IMR-90 (cell line): Measurements from ENCODE around the gene PTK7. TPM values are rescaled to one million over a fixed set of nuclear protein-coding genes. Genes with fewer than 3 reads are reported as not detected.

Source experiments
- ATAC-seq: fragments of 200-7000 bp; cut with Tn5 transposase; 2 replicates; pipeline ENCODE4 v1.9.1; 2020; ENCODE audit warnings: low read depth, mild to moderate bottlenecking, moderate library complexity
- BruUV-seq: library from RNA; stranded (reverse); fragments of 400-500 nt; replicated peaks from 2 replicates; lab custom pipeline; 2021; lab: Mats Ljungman, UMichigan
- CTCF ChIA-PET: fragments of 300-600 bp; formaldehyde crosslinking; extraction: SDS; loops from one replicate; lab custom pipeline; 2021; ENCODE audit warnings: antibody characterized with exemption; lab: Yijun Ruan, JAX
- POLR2A ChIA-PET: fragments of 300-600 bp; sonication (Branson Sonifier 250); formaldehyde crosslinking; loops from one replicate; lab custom pipeline; 2022; ENCODE audit warnings: antibody characterized with exemption; ENCODE audit not compliant: unreplicated experiment; lab: Charles Lee
- DNase-seq: peaks from one replicate; pipeline ENCODE4 v3.0.0; 2013
- H2AFZ ChIP-seq: replicated peaks from 2 replicates; pipeline ENCODE3; 2013; ENCODE audit warnings: low read length, mild to moderate bottlenecking; ENCODE audit not compliant: poor library complexity
- H2AK5ac ChIP-seq: 2 replicates; pipeline ENCODE4 v1.6.1; 2013; ENCODE audit warnings: low read depth, low read length, inconsistent platforms
- H2AK9ac ChIP-seq: replicated peaks from 2 replicates; pipeline ENCODE3; 2013; ENCODE audit warnings: mild to moderate bottlenecking, low read depth, low read length, moderate library complexity; ENCODE audit not compliant: poor library complexity
- H2BK120ac ChIP-seq: 2 replicates; pipeline ENCODE4 v1.6.1; 2013; ENCODE audit warnings: low read depth, low read length, inconsistent platforms
- H2BK15ac ChIP-seq: 3 replicates; pipeline ENCODE4 v1.6.1; 2013; ENCODE audit warnings: low read depth, low read length, inconsistent platforms
- H2BK20ac ChIP-seq: 2 replicates; pipeline ENCODE4 v1.6.1; 2013; ENCODE audit warnings: low read depth, mild to moderate bottlenecking, inconsistent platforms, low read length, moderate library complexity
- H2BK5ac ChIP-seq: 2 replicates; pipeline ENCODE4 v1.6.1; 2013; ENCODE audit warnings: mild to moderate bottlenecking, low read depth, low read length, inconsistent platforms; ENCODE audit not compliant: poor library complexity, severe bottlenecking
- H3K14ac ChIP-seq: replicated peaks from 2 replicates; pipeline ENCODE4 v1.6.1; 2013; ENCODE audit warnings: low read depth, low read length, inconsistent platforms
- H3K18ac ChIP-seq: 2 replicates; pipeline ENCODE4 v1.6.1; 2013; ENCODE audit warnings: low read depth, low read length, control low read depth
- H3K23ac ChIP-seq: 2 replicates; pipeline ENCODE4 v1.6.1; 2013; ENCODE audit warnings: low read depth, low read length, inconsistent platforms
- H3K27ac ChIP-seq: 2 replicates; pipeline ENCODE4 v1.5.1; 2013; ENCODE audit warnings: mild to moderate bottlenecking, control low read depth, low read length; ENCODE audit not compliant: insufficient read depth
- H3K27me3 ChIP-seq: 2 replicates; pipeline ENCODE4 v1.6.1; 2013; ENCODE audit warnings: low read length; ENCODE audit not compliant: control insufficient read depth, insufficient read depth
- H3K36me3 ChIP-seq: 2 replicates; pipeline ENCODE4 v1.6.1; 2013; ENCODE audit warnings: low read length, mixed read lengths; ENCODE audit not compliant: control insufficient read depth, insufficient read depth
- H3K4ac ChIP-seq: 2 replicates; pipeline ENCODE4 v1.6.1; 2013; ENCODE audit warnings: low read depth, low read length, inconsistent platforms
- H3K4me1 ChIP-seq: 2 replicates; pipeline ENCODE4 v1.6.1; 2013; ENCODE audit warnings: low read length, mixed read lengths; ENCODE audit not compliant: control insufficient read depth, insufficient read depth
- H3K4me2 ChIP-seq: 2 replicates; pipeline ENCODE4 v1.6.1; 2013; ENCODE audit warnings: low read depth, mild to moderate bottlenecking, control low read depth, low read length, moderate library complexity
- H3K4me3 ChIP-seq: 2 replicates; pipeline ENCODE4 v1.5.1; 2013; ENCODE audit warnings: low read depth, mild to moderate bottlenecking, control low read depth, low read length, moderate library complexity; ENCODE audit not compliant: insufficient read depth
- H3K56ac ChIP-seq: 2 replicates; pipeline ENCODE4 v1.6.1; 2013; ENCODE audit warnings: low read length, inconsistent platforms; ENCODE audit not compliant: insufficient read depth; ENCODE audit errors: extremely low read depth
- H3K79me1 ChIP-seq, 2 experiments: 2 replicates each; pipeline ENCODE4 v1.6.1; 2013; ENCODE audit warnings: low read length in 2 of 2, inconsistent platforms in 1 of 2, low read depth in 1 of 2
- H3K9ac ChIP-seq: 2 replicates; pipeline ENCODE4 v1.6.1; 2013; ENCODE audit warnings: low read depth, low read length, control low read depth
- H3K9me1 ChIP-seq: 2 replicates; pipeline ENCODE4 v1.6.1; 2013; ENCODE audit warnings: low read length, inconsistent platforms; ENCODE audit not compliant: insufficient read depth
- H3K9me3 ChIP-seq: 2 replicates; pipeline ENCODE4 v1.6.1; 2013; ENCODE audit warnings: low read length; ENCODE audit not compliant: control insufficient read depth, insufficient read depth
- H4K20me1 ChIP-seq: 2 replicates; pipeline ENCODE4 v1.6.1; 2013; ENCODE audit warnings: low read length, inconsistent platforms; ENCODE audit not compliant: insufficient read depth
- H4K5ac ChIP-seq: 2 replicates; pipeline ENCODE4 v1.6.1; 2013; ENCODE audit warnings: mild to moderate bottlenecking, low read depth, low read length, control low read depth
- H4K8ac ChIP-seq, 2 experiments: 2 replicates each; pipeline ENCODE4 v1.6.1; 2013; ENCODE audit warnings: low read depth in 2 of 2, low read length in 2 of 2, control low read depth in 1 of 2, inconsistent platforms in 1 of 2
- H4K91ac ChIP-seq: 2 replicates; pipeline ENCODE4 v1.6.1; 2013; ENCODE audit warnings: low read depth, low read length, inconsistent platforms; ENCODE audit not compliant: insufficient read depth
- CEBPB ChIP-seq: IDR thresholded peaks from 2 replicates; pipeline ENCODE4 v1.6.1; 2012; ENCODE audit warnings: low read depth, low read length, improper control_type of control experiment
- CTCF ChIP-seq: conservative IDR thresholded peaks from 2 replicates; pipeline ENCODE4 v1.5.1; 2012; ENCODE audit warnings: mild to moderate bottlenecking, low read depth, low read length, improper control_type of control experiment
- MAFK ChIP-seq: IDR thresholded peaks from 2 replicates; pipeline ENCODE4 v1.6.1; 2012; ENCODE audit warnings: low read depth, low read length, improper control_type of control experiment
- MAZ ChIP-seq: IDR thresholded peaks from 2 replicates; pipeline ENCODE4 v1.6.1; 2012; ENCODE audit warnings: low read depth, mild to moderate bottlenecking, low read length, improper control_type of control experiment, moderate library complexity, borderline replicate concordance
- MXI1 ChIP-seq: IDR thresholded peaks from 2 replicates; pipeline ENCODE4 v1.6.1; 2012; ENCODE audit warnings: low read depth, mild to moderate bottlenecking, low read length, moderate library complexity, borderline replicate concordance
- POLR2A ChIP-seq: IDR thresholded peaks from 2 replicates; pipeline ENCODE4 v1.6.1; 2012; ENCODE audit warnings: mild to moderate bottlenecking, low read depth, low read length
- RAD21 ChIP-seq: IDR thresholded peaks from 2 replicates; pipeline ENCODE4 v1.6.1; 2012; ENCODE audit warnings: low read length, improper control_type of control experiment
- RFX5 ChIP-seq: IDR thresholded peaks from 2 replicates; pipeline ENCODE4 v1.8.0; 2012; ENCODE audit warnings: low read depth, mild to moderate bottlenecking, low read length, moderate library complexity
- SMC3 ChIP-seq: fragments of 150-350 bp; IDR thresholded peaks from 2 replicates; pipeline ENCODE4 v1.6.1; 2016; ENCODE audit warnings: low read depth, mild to moderate bottlenecking, antibody characterized with exemption, low read length, moderate library complexity
- USF2 ChIP-seq: fragments of 150-350 bp; IDR thresholded peaks from 2 replicates; pipeline ENCODE4 v1.6.1; 2017; ENCODE audit warnings: mild to moderate bottlenecking, antibody characterized with exemption, low read length, low read depth
- WGBS, 2 experiments: methylation state at CpG; one replicate each; pipeline versions ENCODE4 v1.1.5 to v1.1.7; 2013; ENCODE audit warnings: missing lambda C conversion rate in 2 of 2; ENCODE audit not compliant: insufficient read length in 1 of 2; ENCODE audit errors: extremely low coverage in 2 of 2; 5-methylcytosine and 5-hydroxymethylcytosine counted together
- dilution Hi-C: fragments of 300-500 bp; cut with HindIII; formaldehyde crosslinking; loops from one replicate; pipeline ENCODE4 v1.14.3; 2018; ENCODE audit warnings: low sequenced_read_pairs; ENCODE audit not compliant: unreplicated experiment
- in situ Hi-C: fragments of 300-500 bp; cut with MboI; formaldehyde crosslinking; loops from 3 replicates; pipeline ENCODE4 v1.14.3; 2019; ENCODE audit warnings: low sequenced_read_pairs, inconsistent platforms, mixed read lengths
- intact Hi-C: fragments of 100-400 bp; cut with micrococcal nuclease; formaldehyde crosslinking; loops from 2 replicates; pipeline ENCODE4 v1.10.0; 2022
- polyA plus RNA-seq, 3 experiments: library from polyadenylated mRNA; depleted of rRNA; stranded (reverse); fragments of >200 nt; gene quantifications; 2 replicates each; pipeline ENCODE4 v1.2.3, GENCODE V29; 2012; ENCODE audit warnings: low replicate concordance in 1 of 3
- total RNA-seq: library from RNA; depleted of rRNA; stranded (reverse); fragments of >200 nt; gene quantifications from 2 replicates; pipeline ENCODE4 v1.2.3, GENCODE V29; 2012

PTK7 gene
- total and polyA plus RNA-seq, 2 of the 4 experiments (the other 2 are of a cell fraction): 47.1 to 142 TPM

GRCh38 chr6:43181942-43182860 is 106.1 kb downstream of the PTK7 start, which contains the start of gene CUL9 (continued):
- no peak for TF ChIP-seq CTCF

GRCh38 chr6:43183441-43183840 is 107.3 kb downstream of the PTK7 start:
- no peak overlapping the region for H2BK5ac ChIP-seq
- peaks cover 54% of the 10 kb centered on the region for H3K36me3 ChIP-seq
- no peaks in the 10 kb centered on the region for H4K20me1 ChIP-seq
- no peak overlapping the region for H3K27ac ChIP-seq
- BruUV-seq: no TSS peak
- no peak overlapping the region for H3K56ac ChIP-seq
- no peak overlapping the region for H3K14ac ChIP-seq
- ChIA-PET CTCF (no interaction called here), POLR2A (no interaction called here)
- no peak overlapping the region for H4K91ac ChIP-seq
- H4K8ac ChIP-seq: no peak overlapping the region
- no peak overlapping the region for H2AFZ ChIP-seq
- in situ Hi-C loops (no loop called here), intact Hi-C loops (no loop called here), dilution Hi-C loops (no loop called here)
- peak overlapping the region; percentile 15; the same call in 1 of the 2 replicates for H3K23ac ChIP-seq
- no peak overlapping the region for H2AK5ac ChIP-seq
- no peak overlapping the region for H2BK15ac ChIP-seq
- H3K9me3 ChIP-seq: no peaks in the 10 kb centered on the region
- no peak overlapping the region for H2BK120ac ChIP-seq
- no peaks in the 10 kb centered on the region; the same call in 1 of the 2 replicates for H3K9me1 ChIP-seq
- no peaks in the 10 kb centered on the region for H3K27me3 ChIP-seq
- no peak overlapping the region for H3K4me3 ChIP-seq
- H3K4me1 ChIP-seq: peaks cover 2% of the 10 kb centered on the region
- no peak overlapping the region; the same call in 1 of the 2 replicates for H3K4me2 ChIP-seq
- no peak for ATAC-seq
- DNase-seq: no peak
- H2AK9ac ChIP-seq: no peak overlapping the region
- H3K18ac ChIP-seq: no peak overlapping the region
- H3K4ac ChIP-seq: no peak overlapping the region
- no peak overlapping the region for H2BK20ac ChIP-seq
- H3K79me1 ChIP-seq: peaks cover 10 to 44% of the 10 kb centered on the region in 2 experiments
- WGBS, 2 experiments: 80% methylated on average over 1 of the region's 4 CpGs; no CpG with 5 or more reads in 1 of the 2 experiments
- no peak overlapping the region for H3K9ac ChIP-seq
- H4K5ac ChIP-seq: no peak overlapping the region
- TF ChIP-seq RAD21 (no peak), POLR2A (no peak), MXI1 (no peak), MAZ (no peak), RFX5 (no peak), SMC3 (no peak), CTCF (no peak), USF2 (no peak), MAFK (no peak), CEBPB (no peak)
